ENCODE results near the gene EFCAB9. TPM values are rescaled to one million over a fixed set of nuclear protein-coding genes. Genes with fewer than 3 reads are reported as not detected.

The EFCAB9 gene
- not detected for total RNA-seq (2013)
- not detected for polyA plus RNA-seq
- not detected in 2 replicates for polyA minus RNA-seq
- 0 to 0.81 (median 0) reads per million in 11 experiments for total RNA-seq

GRCh38 chr5:172193872-172194271, at the start of gene EFCAB9:
EFCAB9 (plus strand) TSS chr5:172194172; CDS start chr5:172194173, 1 bp downstream.
- H3K4me1 ChIP-seq (ENCODE audit: control insufficient read depth in 1 of 2, insufficient read depth in 2 of 2, low read length in 2 of 2), result peaks cover 0 to under 1% of the 10 kb centered on the region in 2 donors
- H3K36me3 ChIP-seq (replicated peaks in 1 of 2; ENCODE audit: control insufficient read depth in 1 of 2, insufficient read depth in 2 of 2, low read length in 2 of 2), result no peaks in the 10 kb centered on the region
- no peak within 1 kb of the TSS for H3K4me3 Mint-ChIP-seq
- H3K9me3 ChIP-seq (replicated peaks in 1 of 2; ENCODE audit: control insufficient read depth in 1 of 2, insufficient read depth in 1 of 2, low read length in 2 of 2), result peaks cover 0 to 3% of the 10 kb centered on the region in 2 donors
- no peaks in the 10 kb centered on the region for H3K79me2 ChIP-seq (ENCODE audit: insufficient read depth, low read length)
- no peak within 1 kb of the TSS for H3K4me2 ChIP-seq (replicated peaks; ENCODE audit: extremely low read depth, low read length, poor library complexity, severe bottlenecking)
- no peak within 1 kb of the TSS for H3K27ac ChIP-seq (ENCODE audit: low read depth in 1 of 2, low read length in 2 of 2)
- DNase-seq, result no peak
- H3K4me3 ChIP-seq (replicated peaks in 1 of 3; ENCODE audit: low read depth in 2 of 3, low read length in 3 of 3), result no peak within 1 kb of the TSS
- 95% methylated on average over 3 of the region's 6 CpGs for WGBS (ENCODE audit: insufficient coverage)
- no peak within 1 kb of the TSS for H3K9ac ChIP-seq (ENCODE audit: insufficient read depth, low read length, poor library complexity, severe bottlenecking)
- no peak within 1 kb of the TSS for H2AFZ ChIP-seq (ENCODE audit: insufficient read depth, low read depth, low read length, poor library complexity, severe bottlenecking)
- H3K36me3 Mint-ChIP-seq, result peaks cover 0 to 2% of the 10 kb centered on the region in 2 donors
- no peaks in the 10 kb centered on the region for H3K4me1 Mint-ChIP-seq
- H3K9me3 Mint-ChIP-seq, result peaks cover 3 to 13% (median 5%) of the 10 kb centered on the region in 7 donors
- H3K27ac Mint-ChIP-seq, result no peak within 1 kb of the TSS
- TF ChIP-seq, protein P1, sequence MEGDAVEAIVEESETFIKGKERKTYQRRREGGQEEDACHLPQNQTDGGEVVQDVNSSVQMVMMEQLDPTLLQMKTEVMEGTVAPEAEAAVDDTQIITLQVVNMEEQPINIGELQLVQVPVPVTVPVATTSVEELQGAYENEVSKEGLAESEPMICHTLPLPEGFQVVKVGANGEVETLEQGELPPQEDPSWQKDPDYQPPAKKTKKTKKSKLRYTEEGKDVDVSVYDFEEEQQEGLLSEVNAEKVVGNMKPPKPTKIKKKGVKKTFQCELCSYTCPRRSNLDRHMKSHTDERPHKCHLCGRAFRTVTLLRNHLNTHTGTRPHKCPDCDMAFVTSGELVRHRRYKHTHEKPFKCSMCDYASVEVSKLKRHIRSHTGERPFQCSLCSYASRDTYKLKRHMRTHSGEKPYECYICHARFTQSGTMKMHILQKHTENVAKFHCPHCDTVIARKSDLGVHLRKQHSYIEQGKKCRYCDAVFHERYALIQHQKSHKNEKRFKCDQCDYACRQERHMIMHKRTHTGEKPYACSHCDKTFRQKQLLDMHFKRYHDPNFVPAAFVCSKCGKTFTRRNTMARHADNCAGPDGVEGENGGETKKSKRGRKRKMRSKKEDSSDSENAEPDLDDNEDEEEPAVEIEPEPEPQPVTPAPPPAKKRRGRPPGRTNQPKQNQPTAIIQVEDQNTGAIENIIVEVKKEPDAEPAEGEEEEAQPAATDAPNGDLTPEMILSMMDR (IDR thresholded peaks at IDR 0.05), result no peak
- no peaks in the 10 kb centered on the region for H3K27me3 ChIP-seq (ENCODE audit: control insufficient read depth in 2 of 2, insufficient read depth in 2 of 2, low read length in 2 of 2)
- peaks cover 1 to 9% (median 3%) of the 10 kb centered on the region in 3 donors for H3K27me3 Mint-ChIP-seq (ENCODE audit: low read depth in 3 of 3)
- intact Hi-C loops (cut with micrococcal nuclease), result no loop called here
- H4K20me1 ChIP-seq (ENCODE audit: insufficient read depth, low read length), result peaks cover 4% of the 10 kb centered on the region

DNA sequence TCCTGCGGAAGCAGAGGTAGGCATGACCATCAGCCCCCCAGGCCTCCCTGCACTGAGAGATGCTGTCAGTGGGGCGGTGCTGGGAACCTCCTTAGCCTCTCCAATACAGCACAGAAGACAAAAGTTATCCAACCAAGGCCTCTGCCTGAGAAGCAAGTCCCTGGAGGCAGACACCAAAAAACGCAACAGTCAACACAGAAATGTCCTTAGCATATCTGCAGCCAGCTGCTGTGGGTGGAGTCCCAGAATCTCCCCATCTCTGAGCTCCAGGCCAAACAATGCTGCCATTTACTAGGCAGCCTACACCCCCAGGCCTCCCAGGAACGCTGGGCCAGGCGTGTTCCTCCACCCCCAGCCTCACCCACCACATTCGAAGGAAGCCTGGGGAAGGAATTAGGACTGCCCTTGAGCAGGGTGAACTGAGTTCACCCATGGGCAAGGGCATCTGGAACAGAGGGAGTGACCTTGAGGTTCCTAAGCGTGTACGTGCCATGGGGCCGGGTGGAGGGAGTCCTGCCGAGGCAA, 49.6 kb upstream of the EFCAB9 start:
- Histone ChIP-seq H3K79me2 (ENCODE audit: insufficient read depth, low read length) (peaks cover 98% of the 10 kb centered on the region), H3K4me1 (ENCODE audit: control insufficient read depth in 1 of 2, insufficient read depth in 2 of 2, low read length in 2 of 2) (peaks cover 5 to 8% of the 10 kb centered on the region in 2 donors)

More for the DNA sequence above, 49.6 kb upstream of the EFCAB9 start:
- intact Hi-C loops (cut with micrococcal nuclease), result loop anchor here (5.0 kb wide), 1 partner anchor 37 kb away; no protein-coding TSS in a partner anchor
- Histone ChIP-seq H3K4me2 (replicated peaks; ENCODE audit: extremely low read depth, low read length, poor library complexity, severe bottlenecking) (no peak overlapping the region), H3K4me3 (replicated peaks in 1 of 3; ENCODE audit: low read depth in 2 of 3, low read length in 3 of 3) (no peak overlapping the region), H2AFZ (ENCODE audit: insufficient read depth, low read depth, low read length, poor library complexity, severe bottlenecking) (no peak overlapping the region), H4K20me1 (ENCODE audit: insufficient read depth, low read length) (peaks cover 99% of the 10 kb centered on the region), H3K27ac (ENCODE audit: low read depth in 1 of 2, low read length in 2 of 2) (peak overlapping the region; percentile 13 to 61), H3K36me3 (replicated peaks in 1 of 2; ENCODE audit: control insufficient read depth in 1 of 2, insufficient read depth in 2 of 2, low read length in 2 of 2) (peaks cover 43 to 87% of the 10 kb centered on the region in 2 donors), H3K27me3 (ENCODE audit: control insufficient read depth in 2 of 2, insufficient read depth in 2 of 2, low read length in 2 of 2) (no peaks in the 10 kb centered on the region), H3K9ac (ENCODE audit: insufficient read depth, low read length, poor library complexity, severe bottlenecking) (no peak overlapping the region), H3K9me3 (replicated peaks in 1 of 2; ENCODE audit: control insufficient read depth in 1 of 2, insufficient read depth in 1 of 2, low read length in 2 of 2) (no peaks in the 10 kb centered on the region)
- TF ChIP-seq, protein P1 (IDR thresholded peaks at IDR 0.05), result no peak
- no peak for DNase-seq
- Mint-ChIP-seq H3K9me3 (no peaks in the 10 kb centered on the region), H3K36me3 (peaks cover 71 to 84% of the 10 kb centered on the region in 2 donors), H3K4me3 (no peak overlapping the region), H3K4me1 (peaks cover 35% of the 10 kb centered on the region), H3K27me3 (ENCODE audit: low read depth in 3 of 3) (peaks cover 0 to 4% (median 0%) of the 10 kb centered on the region in 3 donors), H3K27ac (peak overlapping the region in 6 of 7 donors; percentile 46 to 82 (median 74))
- WGBS (ENCODE audit: insufficient coverage), result 100% methylated on average over 6 of the region's 10 CpGs

Data from CD14-positive monocyte (primary cell).